A673 (cell line): ENCODE data around the gene NFIB. TPM values are rescaled to one million over a fixed set of nuclear protein-coding genes. Genes with fewer than 3 reads are reported as not detected.

Source experiments
- BruUV-seq: library from RNA; stranded (reverse); fragments of 400-500 nt; replicated peaks from 2 replicates; lab custom pipeline; 2021; lab: Mats Ljungman, UMichigan
- CTCF ChIA-PET: fragments of 300-600 bp; sonication (Branson Sonifier 250); formaldehyde crosslinking; loops from one replicate; lab custom pipeline; 2022; ENCODE audit warnings: antibody characterized with exemption; lab: Charles Lee
- POLR2A ChIA-PET: fragments of 300-600 bp; sonication (Branson Sonifier 250); formaldehyde crosslinking; loops from one replicate; lab custom pipeline; 2022; ENCODE audit warnings: antibody characterized with exemption; ENCODE audit not compliant: low non-redundant PET; lab: Charles Lee
- DNase-seq: peaks from one replicate; pipeline ENCODE4 v3.0.0-alpha.2; 2015; ENCODE audit warnings: low spot score
- H3K27ac ChIP-seq: fragments of 200-600 bp; sonication (generic); 2 replicates; pipeline ENCODE4 v1.5.1; 2016; ENCODE audit warnings: mixed run types, low read depth, mild to moderate bottlenecking, mixed read lengths, antibody characterized with exemption, low read length; ENCODE audit not compliant: poor library complexity, severe bottlenecking
- H3K27me3 ChIP-seq: fragments of 200-600 bp; sonication (generic); replicated peaks from 2 replicates; pipeline ENCODE4 v1.6.1; 2017; ENCODE audit warnings: mixed run types, low read depth, mild to moderate bottlenecking, mixed read lengths, antibody characterized with exemption, low read length; ENCODE audit not compliant: insufficient read depth, poor library complexity
- H3K36me3 ChIP-seq: fragments of 200-600 bp; sonication (generic); 2 replicates; pipeline ENCODE4 v1.6.1; 2016; ENCODE audit warnings: mixed run types, mild to moderate bottlenecking, mixed read lengths, antibody characterized with exemption, low read length; ENCODE audit not compliant: insufficient read depth, poor library complexity, severe bottlenecking
- H3K4me1 ChIP-seq: fragments of 200-600 bp; sonication (generic); 2 replicates; pipeline ENCODE4 v1.6.1; 2017; ENCODE audit warnings: mixed run types, mild to moderate bottlenecking, mixed read lengths, antibody characterized with exemption, low read length; ENCODE audit not compliant: insufficient read depth, poor library complexity, severe bottlenecking
- H3K4me3 ChIP-seq: fragments of 200-600 bp; sonication (generic); 2 replicates; pipeline ENCODE4 v1.5.1; 2016; ENCODE audit warnings: low read depth, mixed run types, mild to moderate bottlenecking, mixed read lengths, low read length; ENCODE audit not compliant: poor library complexity, severe bottlenecking
- H3K9me3 ChIP-seq: fragments of 200-600 bp; sonication (generic); 2 replicates; pipeline ENCODE4 v1.6.1; 2016; ENCODE audit warnings: mixed run types, low read depth, mild to moderate bottlenecking, mixed read lengths, antibody characterized with exemption, low read length; ENCODE audit not compliant: poor library complexity, severe bottlenecking
- CTCF ChIP-seq: fragments of 300-800, 200-600 bp; sonication (generic); conservative IDR thresholded peaks from 2 replicates; pipeline ENCODE4 v1.5.1; 2017; ENCODE audit warnings: low read depth, mild to moderate bottlenecking, antibody characterized with exemption, low read length, moderate library complexity, mixed read lengths
- EZH2 ChIP-seq: fragments of 200-600 bp; sonication (generic); IDR thresholded peaks from 2 replicates; pipeline ENCODE4 v1.6.1; 2017; ENCODE audit warnings: borderline replicate concordance, low read depth, mild to moderate bottlenecking, mixed read lengths, antibody characterized with exemption, low read length; ENCODE audit not compliant: poor library complexity, severe bottlenecking
- intact Hi-C: fragments of 100-400 bp; cut with micrococcal nuclease; formaldehyde crosslinking; loops from one replicate; pipeline ENCODE4 v1.10.0; 2022; ENCODE audit not compliant: unreplicated experiment
- total RNA-seq: library from RNA; stranded (reverse); gene quantifications from 2 replicates; pipeline ENCODE4 v1.2.3, GENCODE V29; 2021

Gene NFIB
- total RNA-seq, 1 experiment from 2014 or later, result 41.2 TPM

- no peaks in the 10 kb centered on the region for H3K27me3 ChIP-seq
- H3K36me3 ChIP-seq, result no peaks in the 10 kb centered on the region
- ChIA-PET CTCF (no interaction called here), POLR2A (no interaction called here)
- no peak overlapping the region for H3K4me3 ChIP-seq
- intact Hi-C loops, result no loop called here
- H3K4me1 ChIP-seq, result peaks cover 7% of the 10 kb centered on the region
- no TSS peak for BruUV-seq
- DNase-seq, result no peak
- H3K9me3 ChIP-seq, result no peaks in the 10 kb centered on the region
- no peak overlapping the region for H3K27ac ChIP-seq
- TF ChIP-seq CTCF, result no peak
- TF ChIP-seq EZH2, result no peak
Observed at GRCh38 chr9:14183001-14183400, 130.9 kb downstream of the NFIB start.

GRCh38 chr9:14180960-14181537 lies 132.9 kb downstream of the NFIB start:
- BruUV-seq, result no TSS peak
- Histone ChIP-seq H3K4me1 (no peaks in the 10 kb centered on the region), H3K27ac (no peak overlapping the region), H3K4me3 (no peak overlapping the region), H3K27me3 (no peaks in the 10 kb centered on the region), H3K9me3 (no peaks in the 10 kb centered on the region), H3K36me3 (no peaks in the 10 kb centered on the region)
- CTCF ChIA-PET, result no interaction called here
- DNase-seq, result no peak
- POLR2A ChIA-PET, result no interaction called here
- TF ChIP-seq CTCF, result no peak
- no peak for TF ChIP-seq EZH2
- intact Hi-C loops, result no loop called here

GRCh38 chr9:14180093-14180959 lies 133.6 kb downstream of the NFIB start:
- Histone ChIP-seq H3K27me3 (no peaks in the 10 kb centered on the region), H3K4me3 (no peak overlapping the region), H3K36me3 (no peaks in the 10 kb centered on the region), H3K4me1 (no peaks in the 10 kb centered on the region), H3K27ac (no peak overlapping the region), H3K9me3 (no peaks in the 10 kb centered on the region)
- no peak for DNase-seq
- TF ChIP-seq EZH2 (no peak), CTCF (no peak)
- ChIA-PET CTCF (no interaction called here), POLR2A (no interaction called here)
- intact Hi-C loops, result no loop called here
- no TSS peak for BruUV-seq
